ENCODE measurements around the gene SAPCD2. TPM values are rescaled to one million over a fixed set of nuclear protein-coding genes. Genes with fewer than 3 reads are reported as not detected.

The SAPCD2 gene
- total and polyA plus RNA-seq, 9 of the 15 experiments (the other 6 are each of a cell fraction or from before 2014, with no cell fraction given), result 3.4 to 91.8 (median 18.8) TPM

- POLR2A ChIA-PET, result interaction anchor here (0.6 to 1.2 kb wide), 2 partner anchors 26 to 98 kb away, joined by 3 read pairs; no protein-coding TSS in a partner anchor
- Histone ChIP-seq H2AFZ (ENCODE audit: low read depth, low read length) (no peak overlapping the region), H3K9ac (ENCODE audit: insufficient read depth in 1 of 2, low read depth in 2 of 2, low read length in 2 of 2) (no peak overlapping the region; a peak in 1 of 4 replicates), H3K27ac (ENCODE audit: extremely low read depth, low read depth, low read length) (no peak overlapping the region), H3K27me3 (ENCODE audit: control insufficient read depth in 2 of 2, insufficient read depth in 2 of 2, low read length in 2 of 2) (no peaks in the 10 kb centered on the region), H3K4me3 (no peak overlapping the region), H3K79me2 (ENCODE audit: control insufficient read depth, insufficient read depth, low read length) (no peaks in the 10 kb centered on the region), H3K4me1 (replicated peaks in 1 of 2; ENCODE audit: control insufficient read depth in 2 of 2, insufficient read depth in 2 of 2, low read length in 2 of 2) (peaks cover 5 to 77% of the 10 kb centered on the region in 2 experiments; a peak in 4 of 5 replicates), H3K36me3 (ENCODE audit: control insufficient read depth, insufficient read depth, low read length) (no peaks in the 10 kb centered on the region), H4K20me1 (replicated peaks; ENCODE audit: control insufficient read depth, insufficient read depth, low read length) (no peaks in the 10 kb centered on the region), H3K9me1 (ENCODE audit: control insufficient read depth, insufficient read depth, low read length) (no peaks in the 10 kb centered on the region), H3K4me2 (ENCODE audit: insufficient read depth, low read length) (no peak overlapping the region), H3K9me3 (replicated peaks; ENCODE audit: control insufficient read depth, insufficient read depth, low read depth, low read length) (no peaks in the 10 kb centered on the region)
- intact Hi-C loops (cut with micrococcal nuclease) (no loop called here), in situ Hi-C loops (cut with MboI) (no loop called here)
- FAIRE-seq, result no peak
- CTCF ChIA-PET (ENCODE audit: low intra/inter-chr PET ratio), result interaction anchor here (0.6 to 3.7 kb wide), 2 partner anchors 84 to 114 kb away, joined by 3 to 47 read pairs; no protein-coding TSS in a partner anchor
- BruUV-seq (replicated peaks), result no TSS peak
- no peak for ATAC-seq
- TF ChIP-seq ZHX1 (conservative IDR thresholded peaks at IDR 0.05; ENCODE audit: low read length), result no peak
- TF ChIP-seq, protein P1, sequence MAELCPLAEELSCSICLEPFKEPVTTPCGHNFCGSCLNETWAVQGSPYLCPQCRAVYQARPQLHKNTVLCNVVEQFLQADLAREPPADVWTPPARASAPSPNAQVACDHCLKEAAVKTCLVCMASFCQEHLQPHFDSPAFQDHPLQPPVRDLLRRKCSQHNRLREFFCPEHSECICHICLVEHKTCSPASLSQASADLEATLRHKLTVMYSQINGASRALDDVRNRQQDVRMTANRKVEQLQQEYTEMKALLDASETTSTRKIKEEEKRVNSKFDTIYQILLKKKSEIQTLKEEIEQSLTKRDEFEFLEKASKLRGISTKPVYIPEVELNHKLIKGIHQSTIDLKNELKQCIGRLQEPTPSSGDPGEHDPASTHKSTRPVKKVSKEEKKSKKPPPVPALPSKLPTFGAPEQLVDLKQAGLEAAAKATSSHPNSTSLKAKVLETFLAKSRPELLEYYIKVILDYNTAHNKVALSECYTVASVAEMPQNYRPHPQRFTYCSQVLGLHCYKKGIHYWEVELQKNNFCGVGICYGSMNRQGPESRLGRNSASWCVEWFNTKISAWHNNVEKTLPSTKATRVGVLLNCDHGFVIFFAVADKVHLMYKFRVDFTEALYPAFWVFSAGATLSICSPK (IDR thresholded peaks at IDR 0.05; ENCODE audit: borderline replicate concordance), result no peak
- TF ChIP-seq POU5F1 (IDR thresholded peaks at IDR 0.05; ENCODE audit: borderline replicate concordance, low read depth, low read length, partially characterized antibody), result no peak
- no peak for TF ChIP-seq ADNP (tag; IDR thresholded peaks at IDR 0.05)
- TF ChIP-seq ZNF232 (CRISPR knock-in tag; IDR thresholded peaks at IDR 0.05), result no peak
- no peak for TF ChIP-seq IFI16 (CRISPR knock-in tag; IDR thresholded peaks at IDR 0.05)
- TF ChIP-seq ARID3B (CRISPR knock-in tag; IDR thresholded peaks at IDR 0.05; ENCODE audit: borderline replicate concordance), result no peak
- TF ChIP-seq ZNF140 (CRISPR knock-in tag; IDR thresholded peaks at IDR 0.05), result no peak
- no peak for TF ChIP-seq ZBTB49 (CRISPR knock-in tag; IDR thresholded peaks at IDR 0.05; ENCODE audit: borderline replicate concordance)
- no peak for TF ChIP-seq MAFF (IDR thresholded peaks at IDR 0.05; ENCODE audit: low read length)
- TF ChIP-seq FOXA1 (IDR thresholded peaks at IDR 0.05; ENCODE audit: borderline replicate concordance), result no peak
- WGBS (ENCODE audit: insufficient coverage, low coverage, missing lambda C conversion rate), result 34% methylated on average over 9 of the region's 10 CpGs
- DNase-seq (ENCODE audit: extremely low read depth in 1 of 4, low spot score in 3 of 4), result no peak
Measured at GRCh38 chr9:137032858-137033257, 37.5 kb downstream of the SAPCD2 start.

Measured in K562 (cell line).